HEK293 (cell line): ENCODE results near the gene DDX17.

Source experiments
- GLIS2 ChIP-seq: fragments of 450-650 bp; formaldehyde crosslinking; IDR thresholded peaks from 2 replicates; pipeline ENCODE4 v1.5.1; 2016; ENCODE audit warnings: missing biosample characterization, missing genetic modification characterization
- KLF7 ChIP-seq: fragments of 450-650 bp; formaldehyde crosslinking; IDR thresholded peaks from 2 replicates; pipeline ENCODE4 v1.5.1; 2016; ENCODE audit warnings: missing biosample characterization, missing genetic modification characterization, borderline replicate concordance
- SP2 ChIP-seq: fragments of 450-650 bp; formaldehyde crosslinking; IDR thresholded peaks from 2 replicates; pipeline ENCODE4 v1.5.1; 2016; ENCODE audit warnings: missing biosample characterization, missing genetic modification characterization
- YY2 ChIP-seq: fragments of 450-650 bp; formaldehyde crosslinking; IDR thresholded peaks from 2 replicates; pipeline ENCODE4 v1.5.1; 2016; ENCODE audit warnings: missing biosample characterization, missing genetic modification characterization
- ZBTB1 ChIP-seq: fragments of 450-650 bp; formaldehyde crosslinking; IDR thresholded peaks from 2 replicates; pipeline ENCODE4 v1.5.1; 2016; ENCODE audit warnings: missing biosample characterization, missing genetic modification characterization
- ZBTB17 ChIP-seq: fragments of 450-650 bp; formaldehyde crosslinking; IDR thresholded peaks from 2 replicates; pipeline ENCODE4 v1.5.1; 2016; ENCODE audit warnings: missing biosample characterization, missing genetic modification characterization
- ZBTB20 ChIP-seq: fragments of 450-650 bp; formaldehyde crosslinking; IDR thresholded peaks from 2 replicates; pipeline ENCODE4 v1.5.1; 2016; ENCODE audit warnings: missing biosample characterization, missing genetic modification characterization
- ZBTB26 ChIP-seq: fragments of 450-650 bp; formaldehyde crosslinking; optimal IDR thresholded peaks from 2 replicates; pipeline ENCODE3; 2016; ENCODE audit warnings: missing biosample characterization, mild to moderate bottlenecking, missing genetic modification characterization
- ZBTB48 ChIP-seq: fragments of 450-650 bp; formaldehyde crosslinking; IDR thresholded peaks from 2 replicates; pipeline ENCODE4 v1.5.1; 2016; ENCODE audit warnings: missing biosample characterization, missing genetic modification characterization
- ZBTB8A ChIP-seq: fragments of 450-650 bp; formaldehyde crosslinking; IDR thresholded peaks from 2 replicates; pipeline ENCODE4 v1.5.1; 2016; ENCODE audit warnings: missing biosample characterization, missing genetic modification characterization
- ZFP3 ChIP-seq: fragments of 450-650 bp; formaldehyde crosslinking; IDR thresholded peaks from 2 replicates; pipeline ENCODE4 v1.5.1; 2016; ENCODE audit warnings: low read depth, missing biosample characterization, missing genetic modification characterization
- ZNF146 ChIP-seq: fragments of 450-650 bp; formaldehyde crosslinking; IDR thresholded peaks from 2 replicates; pipeline ENCODE4 v1.5.1; 2016; ENCODE audit warnings: missing biosample characterization, missing genetic modification characterization
- ZNF341 ChIP-seq: fragments of 450-650 bp; formaldehyde crosslinking; IDR thresholded peaks from 2 replicates; pipeline ENCODE4; 2016; ENCODE audit warnings: low read depth, missing biosample characterization, missing genetic modification characterization
- ZNF391 ChIP-seq: fragments of 450-650 bp; formaldehyde crosslinking; IDR thresholded peaks from 2 replicates; pipeline ENCODE4 v1.5.1; 2016; ENCODE audit warnings: low read depth, missing biosample characterization, missing genetic modification characterization, borderline replicate concordance
- ZNF514 ChIP-seq: fragments of 450-650 bp; formaldehyde crosslinking; IDR thresholded peaks from 2 replicates; pipeline ENCODE4 v1.5.1; 2016; ENCODE audit warnings: missing biosample characterization, missing genetic modification characterization
- ZNF596 ChIP-seq: fragments of 450-650 bp; IDR thresholded peaks from 2 replicates; pipeline ENCODE4 v1.5.0; 2018; ENCODE audit warnings: missing biosample characterization, mild to moderate bottlenecking, missing genetic modification characterization, moderate library complexity
- ZNF600 ChIP-seq: fragments of 450-650 bp; formaldehyde crosslinking; IDR thresholded peaks from 2 replicates; pipeline ENCODE4 v1.5.1; 2016; ENCODE audit warnings: missing biosample characterization, missing genetic modification characterization
- ZNF639 ChIP-seq: fragments of 450-650 bp; formaldehyde crosslinking; IDR thresholded peaks from 2 replicates; pipeline ENCODE4 v1.5.1; 2016; ENCODE audit warnings: missing biosample characterization, missing genetic modification characterization
- ZNF654 ChIP-seq: fragments of 450-650 bp; formaldehyde crosslinking; IDR thresholded peaks from 2 replicates; pipeline ENCODE4 v1.5.1; 2016; ENCODE audit warnings: low read depth, missing biosample characterization, missing genetic modification characterization
- ZNF785 ChIP-seq: fragments of 450-650 bp; formaldehyde crosslinking; IDR thresholded peaks from 2 replicates; pipeline ENCODE4 v1.5.1; 2016; ENCODE audit warnings: missing biosample characterization, missing genetic modification characterization
- ZNF830 ChIP-seq: fragments of 450-650 bp; IDR thresholded peaks from 2 replicates; pipeline ENCODE4 v1.5.0; 2018; ENCODE audit warnings: missing biosample characterization, missing genetic modification characterization, low read depth, mild to moderate bottlenecking, moderate library complexity
- ZSCAN30 ChIP-seq: fragments of 450-650 bp; IDR thresholded peaks from 2 replicates; pipeline ENCODE4 v1.5.1; 2018; ENCODE audit warnings: missing biosample characterization, mild to moderate bottlenecking, missing genetic modification characterization, moderate library complexity
- TF ChIP-seq, protein P1 (sequence below): fragments of 450-650 bp; formaldehyde crosslinking; IDR thresholded peaks from 2 replicates; pipeline ENCODE4 v1.5.1; 2016; ENCODE audit warnings: missing biosample characterization, missing genetic modification characterization
- TF ChIP-seq, protein P2 (sequence below): fragments of 450-650 bp; formaldehyde crosslinking; IDR thresholded peaks from 2 replicates; pipeline ENCODE4 v1.5.1; 2016; ENCODE audit warnings: missing biosample characterization, missing genetic modification characterization
- TF ChIP-seq, protein P3 (sequence below): fragments of 450-650 bp; formaldehyde crosslinking; conservative IDR thresholded peaks from 2 replicates; pipeline ENCODE4 v1.5.1; 2016; ENCODE audit warnings: low read depth, missing biosample characterization, missing genetic modification characterization
- TF ChIP-seq, protein P4 (sequence below): fragments of 450-650 bp; IDR thresholded peaks from 2 replicates; pipeline ENCODE4 v1.5.1; 2018; ENCODE audit warnings: missing biosample characterization, missing genetic modification characterization

DDX17 gene

GRCh38 chr22:38462960-38463784, 42.9 kb downstream of the DDX17 start (continued):
- TF ChIP-seq ZSCAN30 (tag by site-specific recombination) (0 out of 2 replicates have a peak, but pooled peaks have one; percentile 72), ZBTB8A (tag by site-specific recombination) (peak; percentile 49), ZNF391 (0 out of 2 replicates have a peak, but pooled peaks have one; percentile 36), ZNF341 (tag by site-specific recombination) (peak; percentile 39; the same call in 1 of the 2 replicates), ZBTB17 (peak; percentile 59), ZBTB26 (peak; percentile 39), ZNF596 (tag by site-specific recombination) (peak; percentile 65; the same call in 1 of the 2 replicates), ZNF830 (tag by site-specific recombination) (no peak), ZNF654 (tag by site-specific recombination) (no peak), ZNF514 (no peak), GLIS2 (0 out of 2 replicates have a peak, but pooled peaks have one; percentile 32), YY2 (tag by site-specific recombination) (no peak), ZBTB1 (tag by site-specific recombination) (no peak), ZNF600 (tag by site-specific recombination) (peak; percentile 53; the same call in 1 of the 2 replicates), KLF7 (tag by site-specific recombination) (0 out of 2 replicates have a peak, but pooled peaks have one; percentile 63), ZNF785 (no peak), ZNF146 (tag by site-specific recombination) (no peak), ZBTB20 (peak; percentile 56), ZBTB48 (tag by site-specific recombination) (peak; percentile 58; the same call in 1 of the 2 replicates), ZNF639 (0 out of 2 replicates have a peak, but pooled peaks have one; percentile 43), SP2 (tag by site-specific recombination) (peak; percentile 80), ZFP3 (tag by site-specific recombination) (peak; percentile 92)
- TF ChIP-seq, protein P1, sequence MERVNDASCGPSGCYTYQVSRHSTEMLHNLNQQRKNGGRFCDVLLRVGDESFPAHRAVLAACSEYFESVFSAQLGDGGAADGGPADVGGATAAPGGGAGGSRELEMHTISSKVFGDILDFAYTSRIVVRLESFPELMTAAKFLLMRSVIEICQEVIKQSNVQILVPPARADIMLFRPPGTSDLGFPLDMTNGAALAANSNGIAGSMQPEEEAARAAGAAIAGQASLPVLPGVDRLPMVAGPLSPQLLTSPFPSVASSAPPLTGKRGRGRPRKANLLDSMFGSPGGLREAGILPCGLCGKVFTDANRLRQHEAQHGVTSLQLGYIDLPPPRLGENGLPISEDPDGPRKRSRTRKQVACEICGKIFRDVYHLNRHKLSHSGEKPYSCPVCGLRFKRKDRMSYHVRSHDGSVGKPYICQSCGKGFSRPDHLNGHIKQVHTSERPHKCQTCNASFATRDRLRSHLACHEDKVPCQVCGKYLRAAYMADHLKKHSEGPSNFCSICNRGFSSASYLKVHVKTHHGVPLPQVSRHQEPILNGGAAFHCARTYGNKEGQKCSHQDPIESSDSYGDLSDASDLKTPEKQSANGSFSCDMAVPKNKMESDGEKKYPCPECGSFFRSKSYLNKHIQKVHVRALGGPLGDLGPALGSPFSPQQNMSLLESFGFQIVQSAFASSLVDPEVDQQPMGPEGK (tag by site-specific recombination) = peak; percentile 52
- TF ChIP-seq, protein P2, sequence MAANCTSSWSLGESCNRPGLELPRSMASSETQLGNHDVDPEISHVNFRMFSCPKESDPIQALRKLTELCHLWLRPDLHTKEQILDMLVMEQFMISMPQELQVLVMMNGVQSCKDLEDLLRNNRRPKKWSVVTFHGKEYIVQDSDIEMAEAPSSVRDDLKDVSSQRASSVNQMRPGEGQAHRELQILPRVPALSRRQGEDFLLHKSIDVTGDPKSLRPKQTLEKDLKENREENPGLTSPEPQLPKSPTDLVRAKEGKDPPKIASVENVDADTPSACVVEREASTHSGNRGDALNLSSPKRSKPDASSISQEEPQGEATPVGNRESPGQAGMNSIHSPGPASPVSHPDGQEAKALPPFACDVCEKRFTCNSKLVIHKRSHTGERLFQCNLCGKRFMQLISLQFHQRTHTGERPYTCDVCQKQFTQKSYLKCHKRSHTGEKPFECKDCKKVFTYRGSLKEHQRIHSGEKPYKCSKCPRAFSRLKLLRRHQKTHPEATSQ (tag by site-specific recombination) = no peak
- TF ChIP-seq, protein P3, sequence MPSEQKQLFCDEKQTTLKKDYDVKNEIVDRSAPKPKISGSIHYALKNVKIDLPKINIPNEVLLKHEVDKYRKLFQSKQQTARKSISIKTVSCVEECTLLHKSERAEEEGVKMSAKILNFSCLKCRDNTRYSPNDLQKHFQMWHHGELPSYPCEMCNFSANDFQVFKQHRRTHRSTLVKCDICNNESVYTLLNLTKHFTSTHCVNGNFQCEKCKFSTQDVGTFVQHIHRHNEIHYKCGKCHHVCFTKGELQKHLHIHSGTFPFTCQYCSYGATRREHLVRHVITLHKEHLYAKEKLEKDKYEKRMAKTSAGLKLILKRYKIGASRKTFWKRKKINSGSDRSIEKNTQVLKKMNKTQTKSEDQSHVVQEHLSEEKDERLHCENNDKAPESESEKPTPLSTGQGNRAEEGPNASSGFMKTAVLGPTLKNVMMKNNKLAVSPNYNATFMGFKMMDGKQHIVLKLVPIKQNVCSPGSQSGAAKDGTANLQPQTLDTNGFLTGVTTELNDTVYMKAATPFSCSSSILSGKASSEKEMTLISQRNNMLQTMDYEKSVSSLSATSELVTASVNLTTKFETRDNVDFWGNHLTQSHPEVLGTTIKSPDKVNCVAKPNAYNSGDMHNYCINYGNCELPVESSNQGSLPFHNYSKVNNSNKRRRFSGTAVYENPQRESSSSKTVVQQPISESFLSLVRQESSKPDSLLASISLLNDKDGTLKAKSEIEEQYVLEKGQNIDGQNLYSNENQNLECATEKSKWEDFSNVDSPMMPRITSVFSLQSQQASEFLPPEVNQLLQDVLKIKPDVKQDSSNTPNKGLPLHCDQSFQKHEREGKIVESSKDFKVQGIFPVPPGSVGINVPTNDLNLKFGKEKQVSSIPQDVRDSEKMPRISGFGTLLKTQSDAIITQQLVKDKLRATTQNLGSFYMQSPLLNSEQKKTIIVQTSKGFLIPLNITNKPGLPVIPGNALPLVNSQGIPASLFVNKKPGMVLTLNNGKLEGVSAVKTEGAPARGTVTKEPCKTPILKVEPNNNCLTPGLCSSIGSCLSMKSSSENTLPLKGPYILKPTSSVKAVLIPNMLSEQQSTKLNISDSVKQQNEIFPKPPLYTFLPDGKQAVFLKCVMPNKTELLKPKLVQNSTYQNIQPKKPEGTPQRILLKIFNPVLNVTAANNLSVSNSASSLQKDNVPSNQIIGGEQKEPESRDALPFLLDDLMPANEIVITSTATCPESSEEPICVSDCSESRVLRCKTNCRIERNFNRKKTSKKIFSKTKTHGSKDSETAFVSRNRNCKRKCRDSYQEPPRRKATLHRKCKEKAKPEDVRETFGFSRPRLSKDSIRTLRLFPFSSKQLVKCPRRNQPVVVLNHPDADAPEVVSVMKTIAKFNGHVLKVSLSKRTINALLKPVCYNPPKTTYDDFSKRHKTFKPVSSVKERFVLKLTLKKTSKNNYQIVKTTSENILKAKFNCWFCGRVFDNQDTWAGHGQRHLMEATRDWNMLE (tag by site-specific recombination) = no peak
- TF ChIP-seq, protein P4, sequence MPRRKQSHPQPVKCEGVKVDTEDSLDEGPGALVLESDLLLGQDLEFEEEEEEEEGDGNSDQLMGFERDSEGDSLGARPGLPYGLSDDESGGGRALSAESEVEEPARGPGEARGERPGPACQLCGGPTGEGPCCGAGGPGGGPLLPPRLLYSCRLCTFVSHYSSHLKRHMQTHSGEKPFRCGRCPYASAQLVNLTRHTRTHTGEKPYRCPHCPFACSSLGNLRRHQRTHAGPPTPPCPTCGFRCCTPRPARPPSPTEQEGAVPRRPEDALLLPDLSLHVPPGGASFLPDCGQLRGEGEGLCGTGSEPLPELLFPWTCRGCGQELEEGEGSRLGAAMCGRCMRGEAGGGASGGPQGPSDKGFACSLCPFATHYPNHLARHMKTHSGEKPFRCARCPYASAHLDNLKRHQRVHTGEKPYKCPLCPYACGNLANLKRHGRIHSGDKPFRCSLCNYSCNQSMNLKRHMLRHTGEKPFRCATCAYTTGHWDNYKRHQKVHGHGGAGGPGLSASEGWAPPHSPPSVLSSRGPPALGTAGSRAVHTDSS (tag by site-specific recombination) = 0 out of 2 replicates have a peak, but pooled peaks have one; percentile 42
